GM18909 (cell line): Measurements from ENCODE around the gene CR1.
"Not testable (repeated sequence)": the region's sequence is repeated elsewhere in the genome, so short reads cannot be mapped to it uniquely, and the experiment has no call there.

Experiments
- ATAC-seq: cut with Tn5 transposase; IDR thresholded peaks from one replicate; pipeline ENCODE4 v1.9.1; 2021; ENCODE audit warnings: mild to moderate bottlenecking; ENCODE audit not compliant: unreplicated experiment, poor library complexity

CR1 gene

DNA sequence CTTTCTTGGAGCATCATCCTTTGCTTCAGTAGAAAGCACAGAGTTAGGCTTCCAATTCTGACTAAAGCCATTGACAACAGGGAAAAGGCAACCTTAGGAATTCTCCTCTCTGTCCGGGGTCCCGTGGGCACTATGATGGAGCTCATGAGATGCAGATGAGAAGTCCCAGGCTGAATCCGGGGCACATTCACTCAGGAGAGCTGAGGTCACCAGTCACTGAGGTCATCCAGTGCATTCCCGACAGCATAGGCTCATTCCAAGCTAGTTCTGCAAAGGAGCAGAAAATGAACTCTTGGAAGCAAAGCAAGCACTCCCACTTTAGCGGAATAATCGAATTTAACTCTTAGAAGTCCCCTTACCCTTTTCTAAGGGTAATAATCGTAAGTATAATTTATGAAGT lies 6.8 kb downstream of the CR1 start:
- ATAC-seq = no peak

DNA sequence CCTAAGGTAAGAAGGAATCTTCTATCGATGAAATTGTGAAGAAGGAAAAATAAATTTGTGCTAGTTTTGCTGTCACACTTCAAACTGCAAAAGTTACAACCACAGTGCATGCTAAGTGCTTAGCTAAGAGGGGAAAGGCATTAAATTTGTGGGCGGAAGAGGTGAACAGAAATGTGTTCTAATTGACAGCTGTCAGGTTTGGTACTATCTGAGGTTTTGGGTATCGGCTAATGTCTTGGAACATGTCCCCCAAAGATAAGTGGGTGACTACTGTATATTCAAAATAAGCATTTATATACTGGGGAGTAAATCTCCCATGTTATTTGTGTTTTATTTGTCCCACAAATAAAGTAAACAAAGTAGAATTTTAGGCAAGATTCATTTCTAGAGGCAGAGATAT lies 8.0 kb downstream of the CR1 start:
- ATAC-seq = no peak

DNA sequence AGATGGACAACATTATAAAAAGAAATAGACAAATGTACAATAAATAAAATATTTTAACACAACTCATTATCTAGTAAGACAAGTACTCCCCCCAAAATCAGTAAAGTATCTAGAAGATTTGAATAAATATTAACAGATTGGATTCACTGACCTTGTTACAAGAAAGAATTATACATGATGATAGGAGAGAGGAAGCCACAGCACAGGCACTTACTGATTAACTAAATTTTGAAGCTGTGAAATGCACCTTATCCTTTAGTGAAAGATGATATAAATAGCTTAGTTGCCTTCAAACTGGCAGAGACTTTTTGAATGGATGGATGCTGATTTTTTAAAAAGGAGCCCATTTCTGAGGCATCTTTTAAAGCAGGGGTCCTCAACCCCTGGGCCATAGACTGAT lies 8.5 kb downstream of the CR1 start:
- no peak for ATAC-seq

GRCh38 chr1:207510444-207510843 lies 14.5 kb downstream of the CR1 start:
- no peak for ATAC-seq

DNA sequence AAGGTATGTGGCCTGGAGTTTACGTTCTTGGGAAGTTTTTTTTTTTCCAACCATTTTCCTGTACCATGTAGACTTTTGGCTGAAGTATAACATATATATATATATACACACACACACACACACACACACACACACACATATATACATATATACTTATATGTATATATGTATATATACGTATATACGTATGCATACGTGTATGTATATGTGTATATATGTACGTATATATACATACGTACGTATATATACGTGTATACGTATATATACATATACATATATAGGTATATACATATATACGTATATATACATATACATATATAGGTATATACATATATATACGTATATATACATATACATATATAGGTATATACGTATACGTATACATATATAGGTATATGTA lies 18.9 kb downstream of the CR1 start:
- ATAC-seq = no peak

- no peak for ATAC-seq
These were observed 20.8 kb downstream of the CR1 start for GRCh38 chr1:207516729-207517128.

DNA sequence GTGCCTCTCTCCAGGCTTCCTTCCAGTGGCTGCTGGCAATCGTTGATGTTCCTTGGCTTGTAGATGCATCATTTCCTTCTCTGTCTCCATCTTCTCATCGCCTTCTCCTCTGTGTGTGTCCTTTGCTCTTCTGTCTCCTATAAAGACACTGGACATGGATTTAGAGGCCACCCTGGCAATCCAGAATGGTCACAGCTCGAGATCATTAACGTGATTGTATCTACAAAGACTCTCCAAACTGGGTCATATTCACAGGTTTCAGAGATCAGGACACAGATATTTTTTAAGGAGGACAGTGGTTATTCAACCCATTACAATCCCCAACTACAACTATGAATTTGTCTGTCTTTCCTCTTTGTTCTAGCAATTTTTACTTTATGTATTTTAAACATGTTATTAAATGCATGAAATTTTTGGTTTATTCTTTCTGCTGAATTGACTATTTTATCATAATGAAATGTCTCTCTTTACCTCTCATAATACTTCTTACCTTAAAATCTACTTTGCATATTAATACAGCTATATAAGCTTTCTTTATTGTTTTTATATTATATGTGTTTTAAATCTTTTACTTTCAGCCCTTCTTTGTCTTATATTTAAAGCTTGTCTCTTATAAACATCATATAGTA lies 22.8 kb downstream of the CR1 start:
- no peak for ATAC-seq

DNA sequence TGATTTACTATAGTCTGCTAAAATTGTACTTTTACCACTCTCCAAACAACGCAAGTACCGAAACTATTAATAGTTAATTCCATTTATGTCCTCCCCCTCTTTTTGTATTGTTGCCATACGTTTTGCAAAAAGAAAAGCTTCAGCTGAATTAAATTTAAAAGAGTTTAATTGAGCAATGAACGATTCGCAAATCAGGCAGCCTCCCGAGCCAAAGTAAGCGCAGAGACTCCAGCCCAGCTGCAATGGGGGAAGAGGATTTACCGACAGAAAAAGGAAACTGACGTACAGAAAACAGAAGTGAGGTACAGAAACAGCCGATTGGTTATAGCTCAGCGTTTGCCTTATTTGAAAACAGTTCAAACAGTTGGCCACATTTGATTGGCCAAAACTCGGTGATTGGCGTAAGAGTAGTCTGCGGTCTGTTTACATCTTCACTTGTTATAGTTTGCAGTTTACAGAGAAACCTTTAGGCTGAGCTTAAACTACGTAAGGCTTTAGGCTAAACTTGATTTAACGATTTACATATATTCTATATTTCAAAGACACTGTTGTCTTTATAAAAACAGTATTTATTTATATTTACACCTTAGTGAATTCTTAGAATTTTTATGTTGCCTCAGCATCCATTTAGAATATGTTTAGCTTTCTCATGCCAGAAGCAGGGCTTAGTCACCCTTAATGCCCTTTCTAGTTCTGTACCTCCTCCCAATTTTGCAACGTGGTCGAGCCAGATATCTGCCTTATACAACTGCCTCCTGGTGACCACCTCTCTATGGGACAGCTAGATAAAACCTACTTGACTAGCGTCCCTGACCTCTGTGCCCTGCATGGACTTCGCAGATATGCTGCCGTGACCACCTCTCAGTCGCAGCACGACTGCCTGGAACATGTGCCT lies 23.8 kb downstream of the CR1 start:
- ATAC-seq = no peak

- ATAC-seq = not testable (repeated sequence)
These were observed 24.7 kb downstream of the CR1 start for GRCh38 chr1:207520400-207521345.

DNA sequence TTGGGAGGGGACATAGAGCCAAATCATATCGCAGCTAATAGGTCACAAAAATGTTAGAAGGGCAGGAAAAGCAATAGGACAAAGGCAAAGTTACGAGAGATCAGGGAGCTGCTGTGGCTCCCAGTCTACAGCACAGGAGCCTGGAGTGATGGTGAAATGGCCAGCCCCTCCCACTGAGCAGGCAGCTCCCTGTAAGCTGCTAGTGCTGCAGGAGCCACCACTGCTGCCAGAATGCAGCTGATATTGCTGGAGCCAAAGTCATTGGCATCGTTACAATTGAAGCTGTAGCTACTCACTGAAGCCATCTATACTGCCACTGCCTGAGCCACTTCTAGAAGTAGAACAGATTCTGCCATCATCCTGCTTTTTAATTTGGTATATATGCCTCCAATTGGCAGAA lies 29.3 kb downstream of the CR1 start:
- ATAC-seq = not testable (repeated sequence)

DNA sequence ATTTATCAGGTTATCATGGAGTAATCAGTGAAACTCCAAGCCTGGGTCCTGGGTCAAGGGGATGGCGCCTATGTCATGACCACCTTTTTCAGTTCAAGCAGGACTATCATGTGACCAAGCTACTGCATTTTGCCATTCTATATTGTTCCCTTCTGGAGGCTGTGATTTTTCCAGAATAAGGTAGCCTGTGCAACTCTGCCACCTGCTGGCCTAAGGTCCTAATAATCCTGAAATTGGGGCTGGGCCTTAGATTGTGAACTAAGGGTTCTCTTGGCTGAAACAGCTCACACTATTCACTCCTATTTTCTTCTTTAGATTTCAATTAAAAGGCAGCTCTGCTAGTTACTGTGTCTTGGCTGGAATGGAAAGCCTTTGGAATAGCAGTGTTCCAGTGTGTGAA lies 32.4 kb downstream of the CR1 start:
- not testable (repeated sequence) for ATAC-seq

- ATAC-seq = not testable (repeated sequence)
These were observed 40.3 kb downstream of the CR1 start for GRCh38 chr1:207536263-207536662.

- not testable (repeated sequence) for ATAC-seq
These were observed 50.9 kb downstream of the CR1 start for GRCh38 chr1:207546677-207547357.

DNA sequence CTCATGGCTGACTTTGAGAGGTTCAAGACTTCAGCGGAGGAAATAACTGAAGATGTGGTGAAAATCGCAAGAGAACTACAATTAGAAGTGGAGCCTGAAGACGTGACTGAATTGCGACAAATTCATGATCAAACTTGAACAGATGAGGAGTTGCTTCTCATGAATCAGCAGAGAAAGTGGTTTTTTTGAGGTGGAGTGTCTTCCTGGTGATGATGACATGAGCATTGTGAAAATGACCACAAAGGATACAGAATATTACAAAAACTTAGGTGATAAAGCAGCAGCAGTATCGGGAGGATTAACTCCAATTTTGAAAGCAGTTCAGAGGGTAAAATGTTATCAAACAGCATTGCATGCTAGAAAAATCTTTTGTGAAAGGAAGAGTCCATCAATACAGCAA lies 58.9 kb downstream of the CR1 start:
- ATAC-seq = not testable (repeated sequence)

GRCh38 chr1:207565546-207566468 lies 69.8 kb downstream of the CR1 start:
- ATAC-seq = no peak

DNA sequence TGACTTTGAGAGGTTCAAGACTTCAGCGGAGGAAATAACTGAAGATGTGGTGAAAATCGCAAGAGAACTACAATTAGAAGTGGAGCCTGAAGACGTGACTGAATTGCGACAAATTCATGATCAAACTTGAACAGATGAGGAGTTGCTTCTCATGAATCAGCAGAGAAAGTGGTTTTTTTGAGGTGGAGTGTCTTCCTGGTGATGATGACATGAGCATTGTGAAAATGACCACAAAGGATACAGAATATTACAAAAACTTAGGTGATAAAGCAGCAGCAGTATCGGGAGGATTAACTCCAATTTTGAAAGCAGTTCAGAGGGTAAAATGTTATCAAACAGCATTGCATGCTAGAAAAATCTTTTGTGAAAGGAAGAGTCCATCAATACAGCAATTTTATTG lies 76.0 kb downstream of the CR1 start:
- ATAC-seq = not testable (repeated sequence)

GRCh38 chr1:207573074-207573473 lies 77.1 kb downstream of the CR1 start:
- ATAC-seq = not testable (repeated sequence)

GRCh38 chr1:207575381-207575780 lies 79.4 kb downstream of the CR1 start:
- not testable (repeated sequence) for ATAC-seq

- ATAC-seq = no peak
These were observed 83.0 kb downstream of the CR1 start for GRCh38 chr1:207578796-207579435.
